B cell (primary cell): ENCODE results near the gene SORL1. TPM values are rescaled to one million over a fixed set of nuclear protein-coding genes. Genes with fewer than 3 reads are reported as not detected.

Experiments
- ATAC-seq: fragments of 200-7000 bp; cut with Tn5 transposase; one replicate; pipeline ENCODE4 v1.10.0; 2021; ENCODE audit warnings: low read depth, mild to moderate bottlenecking, moderate number of reproducible peaks, moderate library complexity
- CTCF ChIA-PET: fragments of 350-600 bp; sonication (Branson Sonifier 250); formaldehyde crosslinking; loops from one replicate; lab custom pipeline; 2021; ENCODE audit warnings: antibody characterized with exemption, inconsistent platforms; lab: Charles Lee
- POLR2A ChIA-PET: fragments of 350-600 bp; sonication (Branson Sonifier 250); formaldehyde crosslinking; loops from one replicate; lab custom pipeline; 2021; ENCODE audit warnings: antibody characterized with exemption; lab: Charles Lee
- DNase-seq: peaks from one replicate; pipeline ENCODE4 v3.0.0; 2013
- H2AFZ ChIP-seq: 2 replicates; pipeline ENCODE4 v1.6.1; 2012; ENCODE audit warnings: mild to moderate bottlenecking, low read depth, low read length; ENCODE audit not compliant: insufficient read depth, poor library complexity, severe bottlenecking
- H3K27ac ChIP-seq, 2 donors: 1 replicate in 1 of 2; 2 replicates in 1 of 2; pipeline ENCODE4 v1.5.1; 2012 to 2013; ENCODE audit warnings: low read length in 2 of 2, mild to moderate bottlenecking in 2 of 2, moderate library complexity in 1 of 2
- H3K27me3 ChIP-seq, 4 experiments: fragments of 200-600 bp in 1 of 4; sonication (generic) in 1 of 4; replicated peaks in 1 of 4; 1 replicate in 2 of 4; 2 replicates in 2 of 4; pipeline versions ENCODE4 v1.6.1 to v1.7.0; 2013 to 2016; ENCODE audit warnings: low read length in 3 of 4, mild to moderate bottlenecking in 2 of 4, mixed read lengths in 1 of 4, moderate library complexity in 1 of 4; ENCODE audit not compliant: insufficient read depth in 4 of 4, control insufficient read depth in 3 of 4; ENCODE audit errors: control extremely low read depth in 1 of 4
- H3K36me3 ChIP-seq, 2 experiments: replicated peaks in 1 of 2; 1 replicate in 1 of 2; 2 replicates in 1 of 2; pipeline versions ENCODE4 v1.6.1 to v1.7.1; 2013; ENCODE audit warnings: low read length in 1 of 2; ENCODE audit not compliant: insufficient read depth in 2 of 2, control insufficient read depth in 1 of 2; ENCODE audit errors: control extremely low read depth in 1 of 2, extremely low read depth in 1 of 2
- H3K4me1 ChIP-seq, 2 donors: fragments of 200-600 bp in 1 of 2; sonication (generic) in 1 of 2; 1 replicate in 1 of 2; 2 replicates in 1 of 2; pipeline versions ENCODE4 v1.5.1 to v1.6.1; 2013 to 2017; ENCODE audit warnings: low read length in 2 of 2; ENCODE audit not compliant: control insufficient read depth in 2 of 2, insufficient read depth in 2 of 2
- H3K4me2 ChIP-seq: replicated peaks from 2 replicates; pipeline ENCODE3; 2012; ENCODE audit warnings: mild to moderate bottlenecking, low read depth, low read length; ENCODE audit not compliant: poor library complexity, severe bottlenecking
- H3K4me3 ChIP-seq, 5 experiments: fragments of 200-600 bp in 1 of 5; sonication (generic) in 1 of 5; 1 replicate in 3 of 5; 2 replicates in 2 of 5; pipeline versions ENCODE4 v1.5.1 to v1.7.0; 2011 to 2016; ENCODE audit warnings: low read length in 4 of 5, mild to moderate bottlenecking in 4 of 5, low read depth in 2 of 5, control low read depth in 1 of 5, moderate library complexity in 1 of 5; ENCODE audit not compliant: insufficient read depth in 1 of 5; ENCODE audit errors: control extremely low read depth in 1 of 5, extremely low read depth in 1 of 5
- H3K79me2 ChIP-seq: fragments of 200-600 bp; sonication (generic); one replicate; pipeline ENCODE4 v1.6.0; 2016; ENCODE audit warnings: low read length; ENCODE audit not compliant: control insufficient read depth, insufficient read depth
- H3K9ac ChIP-seq: fragments of 200-600 bp; sonication (generic); 2 replicates; pipeline ENCODE4 v1.6.1; 2017; ENCODE audit warnings: mild to moderate bottlenecking, low read length, moderate library complexity
- H3K9me3 ChIP-seq, 3 donors: one replicate each; pipeline versions ENCODE4 v1.6.1 to v1.7.1; 2013; ENCODE audit warnings: low read length in 2 of 3; ENCODE audit not compliant: control insufficient read depth in 2 of 3, insufficient read depth in 1 of 3; ENCODE audit errors: control extremely low read depth in 1 of 3
- H4K20me1 ChIP-seq: 2 replicates; pipeline ENCODE4 v1.6.0; 2012; ENCODE audit warnings: mild to moderate bottlenecking, low read length; ENCODE audit not compliant: insufficient read depth, control insufficient read depth, poor library complexity, severe bottlenecking
- H3K27ac Mint-ChIP-seq: one replicate; pipeline ENCODE4 v1.8.0; 2021; ENCODE audit warnings: mixed read lengths
- H3K27me3 Mint-ChIP-seq: one replicate; pipeline ENCODE4 v1.8.0; 2021; ENCODE audit warnings: mixed read lengths
- H3K4me1 Mint-ChIP-seq: one replicate; pipeline ENCODE4 v1.8.0; 2021; ENCODE audit warnings: mixed read lengths
- H3K4me3 Mint-ChIP-seq: one replicate; pipeline ENCODE4 v1.8.0; 2021; ENCODE audit warnings: mixed read lengths
- H3K9me3 Mint-ChIP-seq: one replicate; pipeline ENCODE4 v1.8.0; 2022; ENCODE audit warnings: mixed read lengths; ENCODE audit not compliant: insufficient read depth
- EZH2 ChIP-seq: IDR thresholded peaks from 2 replicates; pipeline ENCODE4 v1.6.1; 2012; ENCODE audit warnings: borderline replicate concordance, low read depth, mild to moderate bottlenecking, moderate library complexity, low read length; ENCODE audit not compliant: insufficient read depth, poor library complexity, severe bottlenecking
- WGBS: methylation state at CpG from one replicate; pipeline ENCODE4 v1.1.5; 2013; ENCODE audit warnings: missing lambda C conversion rate; ENCODE audit not compliant: insufficient coverage; 5-methylcytosine and 5-hydroxymethylcytosine counted together
- intact Hi-C: fragments of 100-400 bp; cut with micrococcal nuclease; formaldehyde crosslinking; loops from one replicate; pipeline ENCODE4 v1.10.0; 2022
- polyA plus RNA-seq: library from polyadenylated mRNA; depleted of rRNA; stranded (reverse); fragments of >200 nt; gene quantifications from 2 replicates; pipeline ENCODE4 v1.2.3, GENCODE V29; 2012
- total RNA-seq, 2 donors: library from RNA; stranded (reverse); fragments of 120-200 nt in 1 of 2; gene quantifications; 1 replicate in 1 of 2; 2 replicates in 1 of 2; pipeline versions ENCODE4 v1.2.3 to v1.2.4, GENCODE V29; 2013 to 2022
- TF ChIP-seq, protein P1 (sequence below): fragments of 200-600 bp; IDR thresholded peaks from one replicate; pipeline ENCODE4 v1.8.0; 2022; ENCODE audit warnings: antibody characterized with exemption, mild to moderate bottlenecking

SORL1 gene
- total and polyA plus RNA-seq, 2 donors (not counting 1 experiment from before 2014, with no cell fraction given) = 13.0 to 396 TPM

- no peak overlapping the region for H3K27ac Mint-ChIP-seq
- TF ChIP-seq, protein P1, sequence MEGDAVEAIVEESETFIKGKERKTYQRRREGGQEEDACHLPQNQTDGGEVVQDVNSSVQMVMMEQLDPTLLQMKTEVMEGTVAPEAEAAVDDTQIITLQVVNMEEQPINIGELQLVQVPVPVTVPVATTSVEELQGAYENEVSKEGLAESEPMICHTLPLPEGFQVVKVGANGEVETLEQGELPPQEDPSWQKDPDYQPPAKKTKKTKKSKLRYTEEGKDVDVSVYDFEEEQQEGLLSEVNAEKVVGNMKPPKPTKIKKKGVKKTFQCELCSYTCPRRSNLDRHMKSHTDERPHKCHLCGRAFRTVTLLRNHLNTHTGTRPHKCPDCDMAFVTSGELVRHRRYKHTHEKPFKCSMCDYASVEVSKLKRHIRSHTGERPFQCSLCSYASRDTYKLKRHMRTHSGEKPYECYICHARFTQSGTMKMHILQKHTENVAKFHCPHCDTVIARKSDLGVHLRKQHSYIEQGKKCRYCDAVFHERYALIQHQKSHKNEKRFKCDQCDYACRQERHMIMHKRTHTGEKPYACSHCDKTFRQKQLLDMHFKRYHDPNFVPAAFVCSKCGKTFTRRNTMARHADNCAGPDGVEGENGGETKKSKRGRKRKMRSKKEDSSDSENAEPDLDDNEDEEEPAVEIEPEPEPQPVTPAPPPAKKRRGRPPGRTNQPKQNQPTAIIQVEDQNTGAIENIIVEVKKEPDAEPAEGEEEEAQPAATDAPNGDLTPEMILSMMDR = no peak
- TF ChIP-seq EZH2 = no peak
- ATAC-seq (no peak), DNase-seq (no peak)
- Histone ChIP-seq H3K9ac (peak overlapping the region; percentile 66), H4K20me1 (no peaks in the 10 kb centered on the region), H3K79me2 (no peaks in the 10 kb centered on the region), H3K9me3 (no peaks in the 10 kb centered on the region), H3K27me3 (peaks cover 0 to 8% (median 4%) of the 10 kb centered on the region in 4 experiments), H3K36me3 (no peaks in the 10 kb centered on the region), H3K4me3 (peak overlapping the region in 4 of 5 experiments; percentile 46 to 92 (median 58)), H3K4me1 (peaks cover 6 to 10% of the 10 kb centered on the region in 2 donors), H2AFZ (peak overlapping the region; percentile 80), H3K4me2 (peak overlapping the region; percentile 86), H3K27ac (no peak overlapping the region)
- CTCF ChIA-PET = interaction anchor here (0.7 to 3.8 kb wide), 10 partner anchors 9 to 855 kb away, joined by 3 to 29 read pairs (median 3); no protein-coding TSS in a partner anchor
- no peaks in the 10 kb centered on the region for H3K9me3 Mint-ChIP-seq
- intact Hi-C loops = loop anchor here (10.0 kb wide), 1 partner anchor 1200 kb away; no protein-coding TSS in a partner anchor
- H3K4me1 Mint-ChIP-seq = peaks cover 8% of the 10 kb centered on the region
- peak overlapping the region; percentile 89 for H3K4me3 Mint-ChIP-seq
- POLR2A ChIA-PET = no interaction called here
- peaks cover 11% of the 10 kb centered on the region for H3K27me3 Mint-ChIP-seq
- 18% methylated on average over 12 of the region's 16 CpGs for WGBS
Measured at GRCh38 chr11:121654843-121655536, 202.9 kb downstream of the SORL1 start.
